Purkinje cell (primary cell): ENCODE measurements around the gene HINT3. TPM values are rescaled to one million over a fixed set of nuclear protein-coding genes. Genes with fewer than 3 reads are reported as not detected.

Source experiments
- polyA plus RNA-seq: library from polyadenylated mRNA; unstranded; fragments of >200 nt; fragmentation: Nextera tagmentation; gene quantifications from 2 replicates; pipeline ENCODE4 v1.2.1, GENCODE V29; 2014

Gene HINT3
- polyA plus RNA-seq: 14.8 and 15.6 TPM in 2 replicates

GRCh38 chr6:125956506-125957390, at the start of gene HINT3:
HINT3 (plus strand) TSS chr6:125956770; CDS start chr6:125956978, 208 bp downstream.

GRCh38 chr6:125986301-125987025, 29.9 kb downstream of the HINT3 start, which contains the start of gene TRMT11:
TRMT11 (plus strand) TSS chr6:125986540; CDS start chr6:125986551, 11 bp downstream.

Other genes with a start within 250 kb of the HINT3 start
- gene HEY2, start 207.1 kb upstream of the HINT3 start, polyA plus RNA-seq: 0.77 and 0.87 TPM in 2 replicates
- gene NCOA7, start 165.8 kb upstream of the HINT3 start, polyA plus RNA-seq: 418 and 490 TPM in 2 replicates
- gene TRMT11, start 29.8 kb downstream of the HINT3 start, polyA plus RNA-seq: 24.9 and 44.1 TPM in 2 replicates